GM12865 (cell line): ENCODE measurements around the gene DDX5.

Experiments
- DNase-seq: peaks from one replicate; pipeline ENCODE4 v3.0.0; 2010; ENCODE audit warnings: low read depth
- H3K4me3 ChIP-seq: 2 replicates; pipeline ENCODE4 v1.5.1; 2011; ENCODE audit warnings: mild to moderate bottlenecking, low read depth, low read length, control low read depth
- CTCF ChIP-seq: IDR thresholded peaks from 2 replicates; pipeline ENCODE4 v1.5.1; 2011; ENCODE audit warnings: low read length, control low read depth, low read depth, inconsistent platforms; ENCODE audit not compliant: insufficient read depth; ENCODE audit errors: missing control alignments

The DDX5 gene

GRCh38 chr17:64504769-64505339, 1.2 kb downstream of the DDX5 start:
- peak overlapping the region; percentile 100 for H3K4me3 ChIP-seq
- DNase-seq = no peak
- TF ChIP-seq CTCF = no peak

- H3K4me3 ChIP-seq = peak overlapping the region; percentile 100
- no peak for DNase-seq
- TF ChIP-seq CTCF = no peak
Observed at GRCh38 chr17:64503821-64504768, 2.0 kb downstream of the DDX5 start.

- no peak for DNase-seq
- H3K4me3 ChIP-seq = no peak overlapping the region
- no peak for TF ChIP-seq CTCF
Observed at GRCh38 chr17:64503341-64503740, 2.7 kb downstream of the DDX5 start.

GRCh38 chr17:64502809-64503208, 3.3 kb downstream of the DDX5 start:
- no peak for DNase-seq
- no peak overlapping the region for H3K4me3 ChIP-seq
- TF ChIP-seq CTCF = no peak

- no peak for TF ChIP-seq CTCF
- H3K4me3 ChIP-seq = no peak overlapping the region
- no peak for DNase-seq
Observed at GRCh38 chr17:64502021-64502420, 4.1 kb downstream of the DDX5 start.

- no peak for DNase-seq
- no peak overlapping the region for H3K4me3 ChIP-seq
- TF ChIP-seq CTCF = no peak
Observed at GRCh38 chr17:64500862-64501765, 5.0 kb downstream of the DDX5 start.
